CD4-positive, alpha-beta T cell treated with Interferon gamma for 1 hour (primary cell): ENCODE results near the gene CNTNAP2.

Experiments used
- DNase-seq: peaks from one replicate; pipeline ENCODE4 v3.0.0-alpha.2; 2020

Gene CNTNAP2

GRCh38 chr7:148135116-148135515 lies 2018.5 kb downstream of the CNTNAP2 start:
- no peak for DNase-seq

- no peak for DNase-seq
Observed at GRCh38 chr7:148135997-148136396, 2019.4 kb downstream of the CNTNAP2 start.

DNA sequence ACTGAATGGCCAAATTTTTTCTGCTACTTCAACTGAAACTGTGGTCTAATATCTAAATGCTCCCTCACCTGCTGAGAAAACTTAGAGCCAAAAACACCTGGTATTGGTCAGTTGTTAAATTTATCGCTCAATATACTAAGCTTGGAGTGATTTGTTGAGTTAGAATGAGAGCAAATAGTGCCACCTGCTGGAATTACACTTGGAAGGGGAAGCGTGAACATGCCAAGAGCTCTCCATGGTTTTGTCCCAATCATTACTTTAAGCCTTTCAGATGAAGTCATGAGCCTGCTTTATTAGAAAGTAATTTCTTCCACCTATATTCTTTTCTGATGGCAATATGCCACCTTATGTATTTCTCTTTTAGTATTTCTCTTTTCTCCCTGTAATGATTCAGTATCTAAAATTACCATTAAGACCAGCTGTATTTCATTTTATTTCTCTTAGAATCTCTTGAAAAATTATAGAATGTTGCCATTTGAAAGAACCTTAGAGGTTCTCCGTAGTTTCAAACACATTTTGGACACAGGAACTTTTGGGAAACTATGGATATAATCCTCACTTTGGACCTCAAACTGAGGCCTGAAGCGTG lies 2026.2 kb downstream of the CNTNAP2 start:
- DNase-seq = no peak

GRCh38 chr7:148144827-148145226 lies 2028.2 kb downstream of the CNTNAP2 start:
- no peak for DNase-seq

DNA sequence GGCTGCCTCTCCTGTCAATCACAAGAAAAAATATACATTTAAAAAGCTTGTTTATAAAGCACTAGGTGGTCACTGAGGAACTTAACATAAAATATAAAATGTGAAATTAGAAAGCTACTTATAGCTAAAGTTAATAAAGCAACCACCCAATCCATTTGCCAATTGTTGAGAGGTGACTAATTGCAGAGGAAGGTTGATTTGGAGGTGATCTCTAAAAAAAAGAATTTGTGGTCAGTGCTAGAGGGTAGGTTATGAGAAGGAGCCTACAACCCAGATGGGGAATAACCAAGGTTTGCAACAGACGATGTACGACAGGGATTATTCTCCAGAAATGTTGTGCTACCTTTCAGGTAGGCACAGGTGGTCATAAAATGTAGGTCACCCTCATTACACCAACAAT lies 2029.7 kb downstream of the CNTNAP2 start:
- DNase-seq = no peak

DNA sequence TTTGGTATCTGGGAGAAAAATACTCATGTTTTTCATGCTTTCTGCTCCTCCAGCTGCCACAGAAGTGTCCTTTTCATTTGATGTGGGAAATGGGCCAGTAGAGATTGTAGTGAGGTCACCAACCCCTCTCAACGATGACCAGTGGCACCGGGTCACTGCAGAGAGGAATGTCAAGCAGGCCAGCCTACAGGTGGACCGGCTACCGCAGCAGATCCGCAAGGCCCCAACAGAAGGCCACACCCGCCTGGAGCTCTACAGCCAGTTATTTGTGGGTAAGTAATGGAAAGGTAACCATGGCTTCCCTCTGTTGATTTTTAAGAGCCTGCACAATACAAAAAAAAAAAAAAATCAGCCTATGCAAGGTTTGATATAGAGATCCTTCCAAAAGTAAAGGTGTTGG lies 2030.8 kb downstream of the CNTNAP2 start:
- no peak for DNase-seq

GRCh38 chr7:148148456-148148855 lies 2031.9 kb downstream of the CNTNAP2 start:
- no peak for DNase-seq

DNA sequence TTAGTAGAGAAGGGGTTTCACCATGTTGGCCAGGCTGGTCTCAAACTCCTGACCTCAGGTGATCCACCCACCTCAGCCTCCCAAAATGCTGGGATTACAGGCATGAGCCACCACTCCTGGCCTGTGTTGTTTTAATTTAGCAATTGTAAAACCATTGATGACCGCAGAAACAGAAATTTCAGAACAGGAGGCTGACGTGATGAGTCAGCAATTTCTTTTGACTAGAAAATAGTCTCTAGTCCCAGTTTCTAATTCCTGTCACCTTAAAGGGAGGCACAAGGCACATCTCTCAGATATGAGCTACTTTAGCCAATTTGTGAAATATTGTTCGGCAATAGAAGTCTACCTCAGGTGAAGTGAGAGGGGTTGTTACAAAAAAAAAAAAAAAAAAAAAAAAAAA lies 2033.1 kb downstream of the CNTNAP2 start:
- DNase-seq = no peak

- DNase-seq = no peak
Observed at GRCh38 chr7:148151778-148152177, 2035.2 kb downstream of the CNTNAP2 start.

- no peak for DNase-seq
Observed at GRCh38 chr7:148153616-148154284, 2037.1 kb downstream of the CNTNAP2 start.

DNA sequence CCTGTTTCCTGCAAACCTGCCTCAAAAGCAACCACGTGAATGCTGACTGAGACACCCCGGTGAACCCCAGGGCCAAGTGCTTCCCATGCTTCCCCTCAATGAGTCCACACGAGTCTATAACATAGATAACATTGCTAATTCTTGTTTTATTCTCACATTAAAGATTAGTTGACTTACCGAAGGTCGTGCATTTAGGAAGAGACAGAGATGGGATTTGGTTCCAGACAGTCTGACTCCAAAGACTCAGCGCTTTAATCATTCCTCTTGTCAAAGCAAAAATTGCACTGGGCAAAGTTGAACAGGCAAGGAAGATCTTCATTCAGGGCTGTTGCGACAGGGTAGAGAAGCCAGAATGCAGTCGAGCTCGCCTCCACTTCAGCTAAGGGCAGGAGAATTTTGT lies 2038.4 kb downstream of the CNTNAP2 start:
- no peak for DNase-seq

DNA sequence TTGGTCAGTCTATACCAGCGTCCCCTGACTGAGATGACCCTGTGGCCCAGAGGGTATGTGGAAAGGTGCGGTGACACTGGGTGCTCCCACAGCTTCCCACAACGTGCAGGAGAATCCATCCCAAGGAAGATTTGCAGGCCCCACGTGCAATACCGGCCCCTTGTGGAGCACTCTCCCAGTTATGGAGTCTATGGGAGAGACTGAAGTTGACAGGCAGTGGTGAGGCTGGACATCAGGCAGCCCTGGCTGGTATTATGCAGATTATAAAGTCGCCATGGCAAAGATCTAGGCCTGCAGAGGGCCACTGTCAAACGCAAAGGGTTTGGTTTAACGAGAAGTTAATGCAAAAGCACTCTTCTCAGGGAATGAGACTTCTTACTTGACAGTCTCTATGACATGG lies 2039.2 kb downstream of the CNTNAP2 start:
- DNase-seq = no peak

GRCh38 chr7:148156233-148156632 lies 2039.6 kb downstream of the CNTNAP2 start:
- DNase-seq = no peak

- no peak for DNase-seq
Observed at GRCh38 chr7:148159331-148159730, 2042.7 kb downstream of the CNTNAP2 start.

- DNase-seq = no peak
Observed at GRCh38 chr7:148161776-148162175, 2045.2 kb downstream of the CNTNAP2 start.

GRCh38 chr7:148162808-148163207 lies 2046.2 kb downstream of the CNTNAP2 start:
- no peak for DNase-seq

DNA sequence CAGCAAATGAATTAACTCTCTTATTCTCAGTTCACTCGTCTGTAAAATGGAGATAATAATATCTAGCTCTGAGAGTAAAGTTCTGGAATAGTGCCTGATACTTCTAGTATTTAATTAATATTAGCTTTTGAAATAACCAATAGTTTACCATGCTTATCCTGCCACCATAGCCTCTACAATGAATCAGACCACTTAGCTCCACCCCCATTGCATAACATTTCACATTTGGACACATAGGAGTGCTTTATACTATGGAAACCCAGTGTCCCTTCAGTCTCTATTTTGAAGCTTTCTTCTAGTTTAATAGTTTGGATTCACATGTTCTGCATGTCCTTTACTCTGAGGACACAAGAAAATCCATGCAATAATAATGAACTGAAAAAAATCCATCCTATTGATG lies 2046.6 kb downstream of the CNTNAP2 start:
- no peak for DNase-seq

DNA sequence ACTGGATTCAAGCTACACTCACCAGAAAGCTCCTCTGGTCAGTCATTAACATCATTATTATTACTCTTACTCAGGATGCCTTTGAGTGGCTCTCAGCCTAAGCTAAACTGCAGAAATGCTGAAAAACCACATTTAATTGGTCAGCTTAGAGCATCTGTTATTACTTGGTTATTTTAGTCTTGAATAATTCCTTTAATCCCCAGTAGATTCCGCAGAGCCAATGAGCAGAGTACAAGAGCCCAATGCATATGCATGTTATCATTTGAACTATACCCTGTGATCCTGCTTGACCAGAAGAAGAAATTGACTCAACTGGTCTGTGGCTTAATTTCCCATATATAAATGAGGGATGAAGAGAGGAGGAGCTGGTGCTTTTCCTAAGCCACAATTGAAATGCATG lies 2056.3 kb downstream of the CNTNAP2 start:
- DNase-seq = no peak

DNA sequence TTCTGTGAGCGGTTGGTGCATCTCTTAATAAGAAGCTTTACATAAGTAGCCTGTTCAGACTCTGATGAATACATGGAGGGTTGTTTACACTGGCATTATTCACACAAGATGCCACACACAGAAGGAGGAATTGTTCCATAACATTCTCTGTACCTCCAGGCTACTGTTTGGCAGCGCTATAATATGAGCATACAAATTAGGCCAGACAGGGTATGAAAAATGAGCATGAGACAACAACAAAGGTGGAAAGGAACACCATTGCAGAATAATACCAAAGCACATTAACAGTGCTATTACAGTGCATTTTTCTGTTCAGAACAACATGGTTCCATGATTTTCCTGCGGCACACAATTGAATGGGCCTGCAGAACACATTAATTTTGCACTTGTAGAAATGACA lies 2056.8 kb downstream of the CNTNAP2 start:
- no peak for DNase-seq

- no peak for DNase-seq
Observed at GRCh38 chr7:148174376-148174775, 2057.8 kb downstream of the CNTNAP2 start.

- no peak for DNase-seq
Observed at GRCh38 chr7:148175512-148175911, 2058.9 kb downstream of the CNTNAP2 start.

DNA sequence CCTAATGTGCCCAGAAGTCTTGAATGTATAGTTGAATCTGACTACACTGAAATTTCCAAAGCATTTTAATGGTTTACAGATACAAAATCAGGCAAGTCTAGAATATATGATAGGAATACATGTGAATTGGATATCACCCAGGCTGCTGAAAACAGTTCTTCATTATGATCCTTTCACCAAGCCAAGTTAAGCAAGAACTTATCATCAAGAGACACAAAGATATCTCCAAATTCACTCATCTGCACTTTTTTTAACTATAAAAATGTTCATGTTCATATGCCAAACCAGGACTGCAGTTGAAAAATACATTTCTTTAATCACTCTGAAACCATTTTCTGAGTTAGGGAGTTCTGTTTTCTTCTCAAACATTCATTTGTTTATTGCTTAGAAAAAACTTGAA lies 2061.4 kb downstream of the CNTNAP2 start:
- DNase-seq = no peak

- no peak for DNase-seq
Observed at GRCh38 chr7:148180075-148180474, 2063.5 kb downstream of the CNTNAP2 start.

DNA sequence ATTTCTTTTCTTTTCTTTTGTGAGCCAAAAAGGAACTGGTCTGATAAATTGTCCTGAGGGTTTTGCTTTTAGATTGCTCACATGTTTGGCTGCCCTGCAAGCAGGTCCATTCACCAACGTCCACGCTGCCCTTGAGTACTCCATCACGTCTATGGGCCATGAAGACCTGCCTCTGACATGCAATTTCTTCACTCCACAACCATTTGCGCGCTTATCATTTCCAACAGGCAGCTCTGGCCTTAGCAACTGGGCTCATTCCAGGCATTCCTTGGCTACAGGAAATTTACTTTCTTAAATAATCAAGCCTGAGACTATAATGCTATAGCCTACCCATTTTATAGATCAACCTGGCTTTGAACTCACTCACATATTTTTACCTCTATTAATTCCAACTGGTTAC lies 2065.7 kb downstream of the CNTNAP2 start:
- DNase-seq = no peak

GRCh38 chr7:148185041-148185440 lies 2068.4 kb downstream of the CNTNAP2 start:
- no peak for DNase-seq
